Uterus (tissue), 2 donors: Measurements from ENCODE around the gene ITGB8.

Source experiments
- POLR2A ChIP-seq, 2 donors: fragments of 450-650 bp; IDR thresholded peaks; one replicate each; pipeline ENCODE4 v1.6.1; 2016; ENCODE audit warnings: antibody characterized with exemption in 2 of 2, mild to moderate bottlenecking in 1 of 2, moderate library complexity in 1 of 2
- TF ChIP-seq, protein P1 (sequence below), 4 experiments: fragments of 200-600 bp in 2 of 4; fragments of 450-650 bp in 2 of 4; sonication (generic) in 2 of 4; IDR thresholded peaks; one replicate each; pipeline ENCODE4 v1.5.1; 2016 to 2019; ENCODE audit warnings: antibody characterized with exemption in 4 of 4, mild to moderate bottlenecking in 2 of 4, moderate library complexity in 1 of 4

DNA sequence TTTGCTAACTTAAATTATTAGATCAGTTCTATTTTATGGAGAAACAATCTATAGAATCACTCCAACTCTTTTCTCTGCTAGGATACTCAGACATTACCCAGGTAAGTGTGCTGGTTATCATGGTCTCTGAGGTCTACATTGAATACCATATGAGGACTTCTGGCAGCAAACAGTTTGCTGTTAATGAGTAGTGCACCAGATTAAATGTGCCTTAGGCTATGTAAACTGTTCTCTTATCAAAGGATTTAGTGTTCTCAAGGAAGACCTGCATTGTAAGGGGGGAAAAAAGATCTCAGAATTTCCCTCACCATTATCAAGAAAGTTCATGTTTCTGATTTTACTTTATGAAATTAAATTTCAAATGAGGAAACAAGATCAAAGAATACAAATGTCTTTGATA is 107.5 kb downstream of the ITGB8 start:
- TF ChIP-seq, protein P1, sequence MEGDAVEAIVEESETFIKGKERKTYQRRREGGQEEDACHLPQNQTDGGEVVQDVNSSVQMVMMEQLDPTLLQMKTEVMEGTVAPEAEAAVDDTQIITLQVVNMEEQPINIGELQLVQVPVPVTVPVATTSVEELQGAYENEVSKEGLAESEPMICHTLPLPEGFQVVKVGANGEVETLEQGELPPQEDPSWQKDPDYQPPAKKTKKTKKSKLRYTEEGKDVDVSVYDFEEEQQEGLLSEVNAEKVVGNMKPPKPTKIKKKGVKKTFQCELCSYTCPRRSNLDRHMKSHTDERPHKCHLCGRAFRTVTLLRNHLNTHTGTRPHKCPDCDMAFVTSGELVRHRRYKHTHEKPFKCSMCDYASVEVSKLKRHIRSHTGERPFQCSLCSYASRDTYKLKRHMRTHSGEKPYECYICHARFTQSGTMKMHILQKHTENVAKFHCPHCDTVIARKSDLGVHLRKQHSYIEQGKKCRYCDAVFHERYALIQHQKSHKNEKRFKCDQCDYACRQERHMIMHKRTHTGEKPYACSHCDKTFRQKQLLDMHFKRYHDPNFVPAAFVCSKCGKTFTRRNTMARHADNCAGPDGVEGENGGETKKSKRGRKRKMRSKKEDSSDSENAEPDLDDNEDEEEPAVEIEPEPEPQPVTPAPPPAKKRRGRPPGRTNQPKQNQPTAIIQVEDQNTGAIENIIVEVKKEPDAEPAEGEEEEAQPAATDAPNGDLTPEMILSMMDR (IDR thresholded peaks at IDR 0.05) = no peak
- TF ChIP-seq POLR2A (IDR thresholded peaks at IDR 0.05) = no peak
